ENCODE results near the gene SEPTIN12.
"Not testable (repeated sequence)": the region's sequence is repeated elsewhere in the genome, so short reads cannot be mapped to it uniquely, and the experiment has no call there.

The SEPTIN12 gene

DNA sequence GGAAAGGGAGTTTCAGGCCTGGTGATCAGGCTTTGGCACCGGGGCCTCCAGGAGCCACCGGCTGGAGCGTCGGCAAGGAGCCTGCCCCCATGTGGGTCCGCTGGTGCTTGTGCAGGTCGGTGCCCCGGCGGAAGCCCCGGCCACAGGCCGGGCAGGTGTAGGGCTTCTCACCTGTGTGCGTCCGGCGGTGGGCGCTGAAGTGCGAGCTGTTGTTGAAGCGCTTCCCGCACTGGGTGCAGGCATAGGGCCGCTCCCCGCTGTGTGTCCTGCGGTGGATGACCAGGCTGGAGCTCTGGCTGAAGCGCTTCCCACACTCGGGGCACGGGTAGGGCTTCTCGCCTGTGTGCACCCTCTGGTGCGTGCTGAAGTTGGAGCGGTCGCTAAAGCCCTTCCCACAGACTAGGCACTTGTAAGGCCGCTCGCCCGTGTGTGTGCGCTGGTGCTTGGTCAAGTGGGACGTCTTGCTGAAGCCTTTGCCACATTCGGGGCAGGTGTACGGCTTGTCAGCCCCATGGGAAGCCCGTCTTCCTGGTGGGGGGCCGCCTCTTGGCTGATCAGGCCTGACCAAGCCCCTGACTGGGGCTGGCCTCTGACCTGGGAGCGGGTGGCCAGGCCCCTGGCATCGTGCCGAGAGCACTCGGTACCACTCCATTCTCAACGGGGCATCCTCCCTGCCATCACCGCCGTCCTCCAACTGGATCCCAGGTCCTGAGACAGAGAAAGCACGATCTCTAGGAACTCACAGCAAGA is 35.6 kb downstream of the SEPTIN12 start:
- no peak for DNase-seq (ENCODE audit: low spot score)

DNA sequence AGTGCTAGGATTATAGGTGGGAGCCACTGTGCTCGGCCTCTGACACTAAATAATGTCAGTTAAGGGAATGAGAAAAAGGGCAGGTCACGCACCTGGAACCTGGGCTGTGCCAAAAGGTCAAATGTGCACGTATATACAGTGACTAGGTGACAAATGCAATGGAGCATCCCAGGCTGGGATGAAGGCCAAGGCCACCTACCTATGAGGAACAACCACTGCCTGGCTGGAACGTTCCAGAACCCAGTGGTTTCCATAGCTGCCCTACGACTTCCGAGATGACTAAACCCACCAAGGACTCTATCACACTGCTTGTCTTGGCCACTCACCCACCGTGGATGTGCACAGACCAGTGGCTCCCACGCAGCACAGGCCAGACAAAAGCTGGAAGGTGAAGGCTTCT is 37.2 kb downstream of the SEPTIN12 start:
- DNase-seq (ENCODE audit: low spot score): no peak

GRCh38 chr16:4749700-4750257 is 38.4 kb downstream of the SEPTIN12 start:
- DNase-seq (ENCODE audit: low spot score): no peak

DNA sequence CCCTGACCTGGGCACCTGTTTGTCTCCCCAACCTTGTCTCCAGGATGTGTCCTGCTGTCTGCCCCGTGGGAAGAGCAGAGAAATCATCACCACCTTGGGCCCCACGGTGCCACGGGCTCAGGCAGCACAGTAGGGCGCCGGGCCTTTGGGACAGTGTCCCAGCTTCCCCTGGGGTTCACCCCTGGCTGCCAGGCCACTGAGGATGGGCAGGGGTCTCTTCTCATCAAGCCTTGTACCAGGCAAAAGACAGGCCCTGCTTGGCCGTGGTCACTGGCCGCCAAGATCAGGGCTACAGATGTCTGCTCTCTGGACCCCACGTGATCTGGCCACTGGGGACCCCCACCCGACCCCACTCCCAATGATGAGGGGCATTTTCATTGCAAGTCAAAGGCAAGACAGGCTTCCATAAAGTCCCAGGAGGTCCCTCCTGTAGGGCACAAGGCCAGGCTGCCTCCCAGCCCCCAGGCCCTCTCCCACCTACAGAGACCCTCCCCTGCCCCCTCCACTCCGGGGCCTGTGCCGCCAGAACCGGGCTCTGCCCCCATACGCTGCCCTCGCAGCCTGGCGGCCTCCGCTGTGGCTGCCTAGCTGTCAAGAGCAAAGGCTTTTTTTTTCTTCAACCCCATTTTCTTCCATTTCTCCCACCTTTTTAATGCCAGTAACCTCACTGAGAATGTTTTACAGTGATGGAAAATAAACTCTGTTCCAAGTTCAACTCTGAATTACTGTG is 39.3 kb downstream of the SEPTIN12 start:
- no peak for DNase-seq (ENCODE audit: low spot score)

- DNase-seq (ENCODE audit: low spot score): no peak
These were observed 40.1 kb downstream of the SEPTIN12 start for GRCh38 chr16:4747906-4748681.

DNA sequence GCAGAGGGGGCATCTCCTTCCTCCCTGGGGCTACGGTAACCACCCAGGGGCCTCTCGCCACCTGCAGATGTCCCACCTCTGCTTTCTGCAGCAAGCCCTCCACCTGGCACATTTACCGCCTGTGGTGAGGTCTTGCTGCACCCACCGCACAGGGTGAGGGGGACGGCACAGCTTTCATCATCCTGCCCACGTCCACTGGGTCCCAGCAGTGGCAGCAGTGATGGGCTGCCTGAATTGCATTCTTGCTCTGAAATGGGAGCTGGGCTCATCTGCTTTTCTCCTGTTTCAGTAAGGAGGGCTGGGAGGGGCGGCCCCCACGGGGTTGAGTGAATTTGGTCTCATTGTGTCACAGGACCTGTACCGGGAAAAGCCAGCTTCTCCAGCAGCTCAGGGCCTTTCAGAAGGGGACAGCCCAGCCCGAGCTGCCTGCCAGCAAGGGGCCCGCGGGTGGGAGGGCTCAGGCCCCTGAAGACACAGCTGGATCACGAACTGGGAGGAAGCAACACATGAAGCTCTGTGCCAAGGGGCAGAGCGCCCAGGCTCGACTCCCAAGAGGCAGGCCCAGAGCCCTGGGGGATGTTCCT is 41.1 kb downstream of the SEPTIN12 start:
- no peak for DNase-seq (ENCODE audit: low spot score)

DNA sequence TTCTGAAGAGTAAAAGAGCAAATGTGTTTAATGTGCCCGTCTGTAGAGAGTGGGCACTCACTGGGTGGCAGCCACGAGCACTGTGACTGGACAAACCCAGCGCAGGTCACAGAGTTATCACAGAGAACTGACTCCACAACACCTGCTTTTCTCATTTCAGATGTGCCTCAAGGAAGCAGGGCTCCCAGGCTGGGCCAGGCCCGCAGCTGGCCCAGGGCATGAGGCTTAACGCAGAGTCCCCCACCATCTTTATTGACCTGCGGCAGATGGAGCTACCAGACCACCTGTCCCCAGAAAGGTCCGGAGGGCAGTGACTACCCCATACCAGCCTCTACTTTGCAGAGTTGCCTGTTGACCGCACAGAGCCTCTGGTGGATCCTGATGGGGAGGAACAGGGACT is 41.9 kb downstream of the SEPTIN12 start:
- DNase-seq (ENCODE audit: low spot score): no peak

DNA sequence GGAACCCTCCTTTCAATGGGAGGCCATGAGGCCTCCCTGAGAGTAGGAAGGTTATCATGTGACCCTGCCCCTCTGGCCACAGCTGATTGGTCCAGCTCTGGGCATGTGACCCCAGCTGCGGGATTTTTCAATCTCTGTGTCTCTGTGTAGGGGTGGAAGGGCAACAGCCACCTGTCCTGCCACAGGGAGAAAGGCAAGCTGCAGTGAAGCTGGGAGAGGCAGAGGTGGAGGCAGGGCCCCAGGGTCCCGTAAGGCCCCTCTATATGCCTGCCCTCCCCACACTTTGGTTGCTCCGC is 42.9 kb downstream of the SEPTIN12 start:
- no peak for DNase-seq (ENCODE audit: low spot score)

DNA sequence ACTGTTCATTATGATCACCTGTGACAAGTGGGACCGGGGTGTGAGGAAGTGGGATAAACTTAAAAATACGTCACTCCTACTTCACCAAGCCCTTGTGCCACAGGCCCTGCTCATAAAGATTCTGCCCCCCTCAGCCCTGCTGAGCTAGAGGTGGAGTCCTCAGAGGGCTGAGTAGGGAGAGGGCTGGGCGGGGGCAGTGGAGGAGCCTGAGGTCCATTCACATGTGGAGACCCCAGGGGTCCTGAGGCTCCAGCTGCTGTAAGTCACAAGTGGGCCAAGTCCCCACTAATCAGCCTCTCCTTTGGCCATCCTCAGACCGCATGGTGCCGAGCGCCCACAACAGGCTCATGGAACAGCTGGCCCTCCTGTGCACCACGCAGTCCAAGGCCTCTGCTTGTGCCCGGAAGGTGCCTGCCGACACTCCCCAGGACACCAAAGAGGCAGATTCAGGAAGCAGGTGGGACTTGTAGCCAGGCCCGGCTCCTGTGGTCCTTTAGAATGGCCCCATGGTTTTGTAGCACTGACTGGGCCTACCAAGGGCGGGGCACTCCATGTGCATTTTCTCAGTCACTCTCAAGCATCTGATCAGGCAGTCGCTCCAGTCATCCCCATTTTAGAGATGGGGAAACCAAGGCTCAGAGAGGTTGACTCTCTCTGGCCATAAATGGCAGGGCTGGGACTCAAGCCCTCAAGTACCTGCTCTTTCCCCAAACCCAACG is 43.4 kb downstream of the SEPTIN12 start:
- DNase-seq (ENCODE audit: low spot score): no peak

DNA sequence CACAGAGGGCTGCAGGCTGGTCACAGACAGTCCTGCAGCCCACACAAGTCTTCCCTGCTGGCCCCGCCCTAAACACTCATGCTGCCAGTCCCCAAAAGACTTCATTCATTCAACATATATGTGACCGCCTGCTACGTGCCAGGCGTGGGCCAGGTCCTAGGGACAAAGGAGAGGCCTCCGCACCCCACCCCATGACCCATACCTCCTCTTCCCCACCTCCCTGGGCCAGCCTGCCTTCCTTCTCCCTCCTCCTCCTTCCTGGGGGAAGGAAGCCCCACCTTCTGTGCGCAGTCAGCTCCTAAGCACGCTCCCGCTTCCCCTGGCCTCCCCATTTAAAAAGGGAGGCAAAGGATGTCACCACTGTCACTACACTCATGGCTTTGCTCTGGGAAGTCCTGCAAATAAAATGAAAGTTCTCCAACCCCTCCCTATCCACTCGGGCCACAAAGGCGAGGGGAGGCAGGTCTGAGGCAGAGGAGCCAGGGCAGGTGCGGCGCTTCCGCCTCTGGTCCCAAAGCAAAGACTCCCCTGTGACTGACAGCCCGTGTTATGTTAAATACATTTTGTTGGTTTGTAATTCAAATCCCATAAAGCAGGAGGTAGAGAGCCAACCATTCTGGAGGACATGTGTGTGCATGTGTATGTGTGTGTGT is 44.8 kb downstream of the SEPTIN12 start:
- DNase-seq (ENCODE audit: low spot score): no peak

GRCh38 chr16:4738370-4738769 is 49.8 kb downstream of the SEPTIN12 start:
- not testable (repeated sequence) for DNase-seq (ENCODE audit: low spot score)

DNA sequence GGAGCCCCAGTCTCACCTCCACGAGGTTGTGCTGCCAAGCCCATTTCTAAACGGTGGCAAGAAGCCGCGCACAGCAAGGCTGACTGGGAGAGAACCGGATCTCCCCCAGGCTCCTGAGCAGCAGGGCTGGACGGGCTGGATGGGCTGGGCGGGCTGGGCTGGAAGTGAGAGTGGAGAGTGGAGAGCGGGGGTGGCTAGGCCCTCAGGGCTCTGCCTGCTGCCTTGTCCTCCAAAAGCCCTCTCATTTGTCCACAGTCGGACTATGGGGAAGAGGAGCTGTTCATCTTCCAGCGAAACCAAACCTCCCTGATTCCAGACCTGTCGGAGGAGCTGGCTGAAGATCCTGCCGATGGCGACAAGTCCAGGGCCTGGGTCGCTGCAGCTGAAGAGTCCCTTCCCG is 50.6 kb downstream of the SEPTIN12 start:
- DNase-seq (ENCODE audit: low spot score): no peak

- no peak for DNase-seq (ENCODE audit: low spot score)
These were observed 51.6 kb downstream of the SEPTIN12 start for GRCh38 chr16:4736546-4736945.

DNA sequence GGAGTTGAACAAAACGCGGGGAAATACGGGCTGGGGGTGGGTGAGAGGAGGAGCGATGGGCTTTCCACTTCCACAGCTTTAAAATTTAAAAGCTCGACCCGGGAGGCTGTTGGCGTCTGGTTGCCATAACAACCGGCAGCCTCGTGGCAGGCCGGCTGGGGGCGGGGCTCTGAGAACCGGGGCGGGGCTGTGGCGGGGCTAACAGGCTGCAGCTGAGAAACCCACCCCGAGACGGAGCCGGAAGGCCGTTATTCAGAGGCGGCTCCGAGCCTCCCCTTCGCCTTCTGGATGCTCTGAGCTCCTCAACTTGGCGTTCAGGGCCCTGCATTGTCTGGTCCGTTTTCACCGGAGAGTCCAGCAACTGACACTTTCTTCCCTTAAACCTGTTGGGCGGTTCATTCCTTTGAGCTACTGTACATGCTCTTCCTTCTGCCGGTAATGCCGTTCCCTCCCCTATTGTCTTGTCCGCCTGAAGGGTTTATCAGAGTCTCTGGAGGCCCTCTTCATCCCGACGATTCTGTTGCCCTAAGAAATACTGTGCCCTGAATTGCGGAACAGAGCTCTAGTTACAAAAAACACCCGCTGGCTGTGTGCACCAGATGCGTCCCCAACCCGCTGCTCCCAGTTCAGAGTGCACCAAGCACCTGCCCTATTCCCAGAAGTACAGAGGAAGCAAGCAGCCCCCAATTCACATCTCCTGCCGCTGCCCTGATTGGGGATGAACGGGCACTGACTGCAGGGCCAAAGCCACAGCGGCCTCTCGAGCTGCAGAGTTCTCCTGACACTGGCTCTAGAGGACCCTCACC is 53.2 kb downstream of the SEPTIN12 start:
- peak; percentile 93 for DNase-seq (ENCODE audit: low spot score)

DNA sequence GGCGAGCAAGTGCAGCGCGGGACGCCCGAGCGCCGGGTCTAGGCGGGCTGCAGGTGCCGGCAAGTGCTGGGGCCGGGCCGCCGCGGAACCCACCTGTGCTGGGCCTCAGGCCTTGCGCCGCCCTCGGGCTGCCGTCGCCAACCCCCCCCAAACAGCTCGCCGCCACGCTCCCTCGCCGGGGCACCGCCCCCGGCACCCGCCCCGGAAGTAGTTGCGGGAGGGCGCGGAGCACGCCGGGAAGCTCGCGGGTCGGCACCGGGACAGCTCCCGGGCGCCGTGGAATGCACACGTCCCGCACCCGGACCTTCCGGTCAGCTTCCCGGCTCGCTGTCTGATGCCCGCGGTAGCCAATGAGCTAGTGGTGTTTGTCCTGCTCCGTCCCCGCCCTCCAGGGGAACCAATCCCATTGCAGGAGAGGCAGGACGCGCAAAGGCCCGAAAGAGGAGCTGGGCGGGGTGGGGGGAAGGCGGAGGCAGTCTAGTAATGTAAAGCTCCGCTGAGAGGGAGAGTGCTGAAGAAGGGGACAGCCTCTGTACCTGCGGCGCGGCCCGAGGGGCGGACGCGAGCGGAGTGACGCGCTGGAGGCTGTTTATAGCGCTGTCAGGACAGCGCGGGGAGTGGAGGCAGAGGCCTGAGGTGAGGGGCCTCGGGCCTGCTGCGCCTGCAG is 53.9 kb downstream of the SEPTIN12 start, which contains the start of the genes ANKS3 and DNAAF8:
TSS of gene ANKS3 (minus strand) at position 209 of the 667 bp plus-strand sequence. CDS start 4,122 bp downstream, outside the sequence.
TSS of gene DNAAF8 (plus strand) at position 475 of the 667 bp plus-strand sequence. CDS start 1,978 bp downstream, outside the sequence.
- DNase-seq (ENCODE audit: low spot score): peak; percentile 94

DNA sequence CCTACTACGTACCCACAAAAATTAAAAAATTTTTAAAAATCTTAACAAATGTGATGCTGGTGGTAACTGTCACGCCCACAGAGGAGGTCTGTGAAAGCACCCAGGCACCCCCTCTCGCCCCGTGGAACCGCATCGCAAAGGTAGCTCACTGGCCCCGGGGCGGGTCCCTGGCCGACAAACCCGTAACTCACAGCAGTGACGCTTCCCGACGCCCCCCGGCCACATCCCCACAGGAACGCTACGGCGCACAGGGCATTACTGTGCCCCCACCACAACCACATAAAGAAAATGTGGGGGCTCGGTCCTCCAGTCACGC is 54.4 kb downstream of the SEPTIN12 start:
- no peak for DNase-seq (ENCODE audit: low spot score)

GRCh38 chr16:4733211-4733742 is 54.9 kb downstream of the SEPTIN12 start:
- DNase-seq (ENCODE audit: low spot score): no peak

- DNase-seq (ENCODE audit: low spot score): no peak
These were observed 58.3 kb downstream of the SEPTIN12 start for GRCh38 chr16:4729876-4730275.

DNA sequence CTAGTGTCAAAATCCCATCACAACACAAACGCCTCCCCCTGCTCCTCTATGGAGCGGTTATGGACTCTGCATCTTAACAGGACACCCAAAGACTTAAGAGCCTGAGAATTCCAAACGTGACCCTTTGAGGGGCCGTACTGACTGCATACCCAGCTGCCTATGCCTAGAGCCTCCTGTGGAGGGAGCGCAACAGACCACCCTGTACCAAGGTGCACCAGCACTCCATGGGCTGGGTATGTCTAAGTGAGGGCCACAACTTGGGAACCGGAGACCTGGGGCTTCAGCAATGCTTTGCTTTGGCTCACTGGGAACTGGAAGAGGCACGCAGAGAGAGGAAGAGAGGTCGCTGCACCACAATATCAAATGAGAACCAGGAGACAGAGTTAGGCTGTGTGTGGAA is 59.5 kb downstream of the SEPTIN12 start:
- DNase-seq (ENCODE audit: low spot score): no peak

Measured in left forelimb (tissue), 1 donor.